ENCODE results near the gene ASTL. TPM values are rescaled to one million over a fixed set of nuclear protein-coding genes. Genes with fewer than 3 reads are reported as not detected.

ASTL gene
- total and polyA plus RNA-seq, 2 donors (not counting 3 experiments of a cell fraction or from before 2014, with no cell fraction given): not detected

DNA sequence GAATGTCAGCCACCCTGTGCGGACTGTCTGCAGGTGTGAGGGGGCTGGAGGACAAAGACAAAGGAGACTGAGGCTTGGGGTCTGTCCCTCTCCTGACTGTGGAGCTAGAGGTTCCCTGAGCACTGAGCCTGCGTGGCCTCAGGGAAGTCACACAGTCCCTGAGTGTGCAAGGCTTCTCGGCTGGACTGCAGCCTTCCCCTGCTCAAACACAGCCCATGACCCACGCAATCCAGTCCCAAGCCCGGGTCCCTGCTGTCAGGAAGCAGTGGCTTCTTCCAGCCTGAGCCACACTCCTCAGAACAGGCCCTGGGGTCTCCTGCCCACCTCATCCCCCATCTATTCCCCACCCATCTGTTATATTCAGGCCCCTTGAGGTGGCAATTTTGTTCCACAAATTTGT, 2.7 kb downstream of the ASTL start:
- H3K9me3 ChIP-seq (replicated peaks; ENCODE audit: control insufficient read depth, insufficient read depth, low read length): no peaks in the 10 kb centered on the region
- FAIRE-seq: no peak
- H3K9ac ChIP-seq (replicated peaks; ENCODE audit: extremely low read depth, insufficient read depth, low read length): no peak overlapping the region
- H3K79me2 ChIP-seq (ENCODE audit: control insufficient read depth, insufficient read depth, low read length): no peaks in the 10 kb centered on the region
- H3K27me3 ChIP-seq (ENCODE audit: control insufficient read depth in 2 of 2, insufficient read depth in 2 of 2, low read length in 2 of 2): peaks cover 0 to 3% of the 10 kb centered on the region in 2 experiments
- dilution Hi-C loops (cut with MboI; ENCODE audit: extremely low pct_ligation_motif_present, low sequenced_read_pairs) (no loop called here), intact Hi-C loops (cut with micrococcal nuclease) (no loop called here)
- POLR2A ChIA-PET: no interaction called here
- H4K20me1 ChIP-seq (replicated peaks; ENCODE audit: control insufficient read depth, extremely low read depth, insufficient read depth, low read length): no peaks in the 10 kb centered on the region
- DNase-seq (ENCODE audit: low read depth, low spot score): no peak
- no peak overlapping the region for H3K4me3 ChIP-seq (replicated peaks in 1 of 3; ENCODE audit: insufficient read depth in 1 of 3, low read depth in 1 of 3, low read length in 3 of 3)
- H3K36me3 ChIP-seq (ENCODE audit: control insufficient read depth in 2 of 2, extremely low read depth in 1 of 2, insufficient read depth in 2 of 2, low read length in 2 of 2): no peaks in the 10 kb centered on the region
- no peak overlapping the region for H2AFZ ChIP-seq (ENCODE audit: low read depth, low read length)
- no peaks in the 10 kb centered on the region for H3K9me1 ChIP-seq (replicated peaks; ENCODE audit: control insufficient read depth, extremely low read depth, insufficient read depth, low read length)
- H3K4me2 ChIP-seq (ENCODE audit: insufficient read depth, low read length): no peak overlapping the region
- TF ChIP-seq JUN (IDR thresholded peaks at IDR 0.05; ENCODE audit: borderline replicate concordance, insufficient read depth, insufficient read length, low read depth): no peak
- no peak for TF ChIP-seq POLR2A (IDR thresholded peaks at IDR 0.05; ENCODE audit: low read depth, low read length)
- TF ChIP-seq GATA2 (IDR thresholded peaks at IDR 0.05; ENCODE audit: insufficient read depth, insufficient read length, low read depth, low read length): no peak
- TF ChIP-seq MYC (IDR thresholded peaks at IDR 0.05; ENCODE audit: low read depth, low read length): no peak
- no peak for TF ChIP-seq FOS (IDR thresholded peaks at IDR 0.05; ENCODE audit: borderline replicate concordance, insufficient read depth, low read length)
- TF ChIP-seq, protein P1, sequence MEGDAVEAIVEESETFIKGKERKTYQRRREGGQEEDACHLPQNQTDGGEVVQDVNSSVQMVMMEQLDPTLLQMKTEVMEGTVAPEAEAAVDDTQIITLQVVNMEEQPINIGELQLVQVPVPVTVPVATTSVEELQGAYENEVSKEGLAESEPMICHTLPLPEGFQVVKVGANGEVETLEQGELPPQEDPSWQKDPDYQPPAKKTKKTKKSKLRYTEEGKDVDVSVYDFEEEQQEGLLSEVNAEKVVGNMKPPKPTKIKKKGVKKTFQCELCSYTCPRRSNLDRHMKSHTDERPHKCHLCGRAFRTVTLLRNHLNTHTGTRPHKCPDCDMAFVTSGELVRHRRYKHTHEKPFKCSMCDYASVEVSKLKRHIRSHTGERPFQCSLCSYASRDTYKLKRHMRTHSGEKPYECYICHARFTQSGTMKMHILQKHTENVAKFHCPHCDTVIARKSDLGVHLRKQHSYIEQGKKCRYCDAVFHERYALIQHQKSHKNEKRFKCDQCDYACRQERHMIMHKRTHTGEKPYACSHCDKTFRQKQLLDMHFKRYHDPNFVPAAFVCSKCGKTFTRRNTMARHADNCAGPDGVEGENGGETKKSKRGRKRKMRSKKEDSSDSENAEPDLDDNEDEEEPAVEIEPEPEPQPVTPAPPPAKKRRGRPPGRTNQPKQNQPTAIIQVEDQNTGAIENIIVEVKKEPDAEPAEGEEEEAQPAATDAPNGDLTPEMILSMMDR (IDR thresholded peaks at IDR 0.05; ENCODE audit: extremely low read depth in 1 of 2, insufficient read depth in 1 of 2, low read depth in 1 of 2, low read length in 2 of 2): no peak
- no peak for TF ChIP-seq EZH2 (IDR thresholded peaks at IDR 0.05; ENCODE audit: borderline replicate concordance, low read depth, low read length, severe bottlenecking)
- TF ChIP-seq POLR2AphosphoS5 (IDR thresholded peaks at IDR 0.05; ENCODE audit: insufficient read depth, low read depth, low read length): no peak
- TF ChIP-seq, protein P2, sequence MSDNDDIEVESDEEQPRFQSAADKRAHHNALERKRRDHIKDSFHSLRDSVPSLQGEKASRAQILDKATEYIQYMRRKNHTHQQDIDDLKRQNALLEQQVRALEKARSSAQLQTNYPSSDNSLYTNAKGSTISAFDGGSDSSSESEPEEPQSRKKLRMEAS (IDR thresholded peaks at IDR 0.05; ENCODE audit: insufficient read depth, insufficient read length): no peak
- H3K27ac ChIP-seq (ENCODE audit: insufficient read depth, low read depth, low read length): no peak overlapping the region
- CTCF ChIA-PET: interaction anchor here (0.9 kb wide), 1 partner anchor 143 kb away, joined by 3 read pairs; no protein-coding TSS in a partner anchor
- no peaks in the 10 kb centered on the region for H3K4me1 ChIP-seq (ENCODE audit: control insufficient read depth, extremely low read depth, insufficient read depth, low read length)
- BruUV-seq (replicated peaks): no TSS peak

Measured in endothelial cell of umbilical vein (primary cell).